HG03575 (cell line): ENCODE measurements around the gene SPAG16.
"Not testable (repeated sequence)": the region's sequence is repeated elsewhere in the genome, so short reads cannot be mapped to it uniquely, and the experiment has no call there.

ENCODE experiments used
- ATAC-seq: cut with Tn5 transposase; IDR thresholded peaks from one replicate; pipeline ENCODE4 v1.9.1; 2021; ENCODE audit not compliant: unreplicated experiment, insufficient number of reproducible peaks, low FRiP score; ENCODE audit errors: extremely low read depth

The SPAG16 gene

DNA sequence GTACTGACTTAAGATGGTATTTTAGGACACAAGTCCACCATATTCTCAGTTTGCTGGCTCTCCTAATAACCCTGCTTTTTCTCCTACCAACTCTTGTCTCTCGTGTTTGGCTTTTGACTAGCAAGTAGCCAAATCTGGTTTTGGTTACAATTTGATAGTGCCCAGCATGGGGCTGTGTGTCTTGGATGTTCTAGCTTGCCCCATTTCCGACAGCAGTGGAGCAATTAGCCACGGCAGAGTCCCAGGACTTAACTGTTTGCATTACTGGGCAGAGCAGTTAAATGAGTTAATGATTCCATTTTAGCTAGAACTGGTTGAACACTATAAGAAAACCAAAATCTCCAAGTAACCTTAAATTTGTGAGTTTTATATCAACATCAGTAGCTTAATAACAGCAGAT, 18.6 kb upstream of the SPAG16 start:
- no peak for ATAC-seq

DNA sequence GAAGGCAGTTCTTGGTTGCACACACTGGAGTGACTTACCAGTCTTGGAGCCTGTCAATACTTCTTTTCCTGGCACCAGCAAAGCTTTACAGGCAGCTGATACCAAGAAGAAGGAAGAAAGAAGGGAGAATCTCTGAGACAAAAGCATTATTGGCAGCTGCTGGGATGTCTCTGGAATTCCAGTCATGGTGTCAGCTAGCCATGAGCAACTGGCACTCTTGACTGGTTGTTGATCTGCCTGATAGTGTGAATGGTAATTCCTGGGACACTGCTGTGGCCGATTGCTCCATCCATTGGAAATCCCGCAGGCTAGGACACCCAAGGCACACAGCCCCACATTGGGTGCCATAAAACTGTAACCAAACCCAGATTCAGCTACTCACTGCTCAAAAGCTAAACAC, 17.8 kb upstream of the SPAG16 start:
- no peak for ATAC-seq

DNA sequence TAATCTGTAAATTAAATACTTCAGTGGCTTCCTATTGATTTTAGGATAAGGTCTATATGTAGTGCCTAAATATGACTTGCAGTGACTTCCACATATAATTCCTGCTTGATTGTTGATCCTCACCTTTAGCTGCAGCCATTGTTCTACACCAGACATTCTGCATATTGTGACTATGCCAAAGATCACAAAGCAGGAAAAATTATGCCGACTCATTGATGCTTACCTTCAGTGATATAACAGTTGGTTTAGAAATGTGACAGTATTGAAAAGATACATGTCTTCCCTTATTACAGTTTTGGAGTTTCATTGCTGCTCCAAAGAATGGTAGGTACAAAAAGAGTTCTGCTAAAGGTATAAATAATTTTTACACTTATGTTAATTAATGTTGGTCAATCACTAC, 12.3 kb upstream of the SPAG16 start:
- no peak for ATAC-seq

DNA sequence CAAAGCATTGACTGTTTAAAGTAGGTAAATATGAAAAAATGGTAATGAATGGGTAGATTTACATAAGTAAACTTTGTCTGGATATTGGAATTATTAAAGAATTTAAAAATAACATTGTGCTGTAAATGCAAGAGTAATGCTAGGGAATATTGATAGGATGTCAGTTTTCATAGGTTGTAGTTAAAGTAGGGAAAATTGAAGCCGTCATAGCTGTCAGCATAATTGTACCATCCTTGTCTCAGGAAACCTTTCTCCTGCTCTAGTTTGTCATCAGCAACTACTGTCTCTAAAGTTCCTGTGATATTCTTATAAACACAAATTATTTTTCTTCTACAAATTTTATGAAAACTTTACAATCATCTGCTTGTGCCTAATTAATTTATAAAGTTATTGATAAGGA, 10.1 kb upstream of the SPAG16 start:
- no peak for ATAC-seq

DNA sequence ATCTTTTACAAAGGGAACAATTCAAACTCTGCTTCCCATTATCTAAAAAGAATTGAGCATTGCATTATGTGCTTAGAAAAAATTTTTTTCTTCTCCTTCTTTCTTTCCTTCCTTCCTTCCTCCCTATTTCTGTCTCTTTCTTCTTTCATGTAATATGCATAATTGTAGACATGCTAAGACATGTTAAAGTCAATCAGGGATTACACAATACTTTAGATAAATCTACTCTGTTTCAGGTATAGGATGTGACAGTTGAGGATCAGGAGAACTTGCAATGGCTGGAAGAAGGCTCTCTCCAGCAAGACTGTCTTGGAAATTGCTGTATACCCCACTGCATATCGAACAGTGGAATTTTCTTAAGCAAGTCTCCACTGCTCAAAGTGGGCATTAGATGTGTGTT, 9.0 kb upstream of the SPAG16 start:
- no peak for ATAC-seq

DNA sequence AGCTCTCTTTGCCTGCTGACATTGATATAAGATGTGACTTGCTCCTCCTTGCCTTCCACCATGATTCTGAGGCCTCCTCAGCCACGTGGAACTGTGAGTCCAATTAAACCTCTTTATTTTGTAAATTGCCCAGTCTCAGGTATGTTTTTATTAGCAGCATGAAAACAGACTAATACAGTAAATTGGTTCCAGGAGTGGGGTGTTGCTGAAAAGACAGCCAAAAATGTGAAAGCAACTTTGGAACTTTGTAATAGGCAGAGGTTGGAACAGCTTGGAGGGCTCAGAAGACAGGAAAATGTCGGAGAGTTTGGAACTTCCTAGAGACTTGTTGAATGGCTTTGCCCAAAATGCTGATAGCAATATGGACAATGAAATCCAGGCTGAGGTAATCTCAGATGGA, 7.1 kb upstream of the SPAG16 start:
- not testable (repeated sequence) for ATAC-seq

DNA sequence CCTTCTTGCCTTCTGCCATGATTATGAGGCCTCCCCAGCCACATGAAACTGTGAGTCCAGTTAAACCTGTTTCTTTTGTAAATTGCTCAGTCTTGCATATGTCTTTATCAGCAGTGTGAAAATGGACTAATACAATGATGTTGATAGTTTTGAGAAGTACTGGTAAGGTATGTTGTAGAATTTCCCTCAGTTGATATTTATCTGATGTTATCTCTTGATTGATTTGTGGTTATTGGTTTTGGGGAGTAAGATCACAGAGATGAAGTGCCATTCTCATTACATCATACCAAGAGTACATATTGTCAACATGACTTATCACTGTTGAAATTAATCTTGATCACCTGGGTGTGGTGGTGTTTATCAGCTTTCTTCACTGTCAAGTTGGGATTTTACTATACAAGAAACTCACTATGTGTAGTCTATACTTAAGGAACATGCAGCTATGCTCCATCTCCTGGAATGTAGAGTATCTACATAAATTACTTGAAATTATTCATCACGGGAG, 5.1 kb upstream of the SPAG16 start:
- ATAC-seq, result no peak

DNA sequence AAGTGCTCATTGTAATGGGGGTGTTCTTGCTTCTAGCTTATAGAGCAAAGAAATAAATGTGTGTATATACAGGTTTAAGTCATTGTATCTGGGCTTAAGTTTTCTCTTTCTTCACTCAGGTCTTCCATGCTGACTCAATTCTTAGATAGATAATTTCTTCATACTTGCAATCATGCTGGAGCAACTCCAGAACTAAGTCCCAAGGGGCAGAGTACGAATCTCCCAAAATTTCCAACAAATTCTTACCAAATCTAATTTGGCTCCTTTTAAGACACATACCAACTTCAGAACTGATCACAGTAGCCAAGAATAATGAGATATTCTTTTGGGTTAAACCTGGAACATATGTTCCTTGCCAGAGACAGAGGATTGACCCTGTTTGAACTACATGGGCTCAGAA, 4.3 kb upstream of the SPAG16 start:
- ATAC-seq, result no peak

DNA sequence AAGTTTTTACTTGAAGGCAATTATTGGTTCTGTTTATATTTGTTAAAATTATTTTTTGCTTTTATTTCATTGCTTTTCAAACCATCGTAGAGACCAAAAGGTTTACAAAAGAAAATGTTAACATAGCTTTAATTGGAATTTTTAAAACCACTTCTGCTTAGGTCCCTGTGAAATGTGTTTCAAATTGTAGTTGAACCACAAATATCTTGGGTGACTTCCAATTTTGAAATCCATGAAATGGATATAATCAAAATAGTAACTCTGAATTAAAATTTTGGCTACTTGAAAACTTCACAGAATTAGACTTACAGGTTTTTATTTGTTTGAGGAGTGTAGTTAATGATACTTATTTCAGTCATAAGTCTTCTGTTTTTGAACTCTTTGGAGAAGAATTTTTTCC, 3.1 kb upstream of the SPAG16 start:
- no peak for ATAC-seq

DNA sequence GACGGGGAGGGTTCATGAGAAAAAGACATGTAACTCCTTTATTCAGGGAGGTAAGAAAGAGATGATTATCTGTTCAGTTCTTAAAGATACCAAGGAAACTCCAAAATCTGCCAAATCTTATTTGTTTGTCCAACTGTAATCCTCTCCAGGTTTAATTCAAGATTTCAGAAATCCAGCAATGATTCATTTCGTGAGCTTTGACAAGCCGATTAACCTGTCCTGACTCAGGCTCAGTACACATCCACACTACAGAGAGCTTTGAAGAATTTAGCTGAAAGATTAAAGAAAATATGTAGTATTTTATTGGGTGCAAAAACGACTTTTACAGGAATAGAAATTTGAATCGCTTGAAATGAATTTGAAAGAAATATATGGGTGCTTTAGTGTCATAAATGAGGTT, 1.1 kb downstream of the SPAG16 start:
- no peak for ATAC-seq

DNA sequence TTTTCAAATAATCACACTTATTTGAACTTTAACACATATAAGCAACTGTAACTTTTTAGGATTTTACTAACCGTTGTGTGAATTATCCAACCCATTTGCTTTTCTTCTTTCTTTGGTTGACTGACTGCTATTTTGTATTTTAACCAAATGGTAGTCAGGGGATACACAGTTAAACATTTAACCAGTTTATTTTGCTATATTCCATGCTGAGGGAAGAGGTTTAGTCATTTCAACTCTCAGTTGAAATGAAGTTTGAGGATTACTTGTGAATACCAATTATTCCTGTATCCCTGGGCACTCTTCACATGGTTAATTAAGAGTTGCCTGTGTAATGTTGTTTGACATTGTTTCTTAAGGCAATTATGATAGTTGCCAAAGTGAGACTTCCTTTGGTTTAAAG, 1.9 kb downstream of the SPAG16 start:
- ATAC-seq, result no peak

DNA sequence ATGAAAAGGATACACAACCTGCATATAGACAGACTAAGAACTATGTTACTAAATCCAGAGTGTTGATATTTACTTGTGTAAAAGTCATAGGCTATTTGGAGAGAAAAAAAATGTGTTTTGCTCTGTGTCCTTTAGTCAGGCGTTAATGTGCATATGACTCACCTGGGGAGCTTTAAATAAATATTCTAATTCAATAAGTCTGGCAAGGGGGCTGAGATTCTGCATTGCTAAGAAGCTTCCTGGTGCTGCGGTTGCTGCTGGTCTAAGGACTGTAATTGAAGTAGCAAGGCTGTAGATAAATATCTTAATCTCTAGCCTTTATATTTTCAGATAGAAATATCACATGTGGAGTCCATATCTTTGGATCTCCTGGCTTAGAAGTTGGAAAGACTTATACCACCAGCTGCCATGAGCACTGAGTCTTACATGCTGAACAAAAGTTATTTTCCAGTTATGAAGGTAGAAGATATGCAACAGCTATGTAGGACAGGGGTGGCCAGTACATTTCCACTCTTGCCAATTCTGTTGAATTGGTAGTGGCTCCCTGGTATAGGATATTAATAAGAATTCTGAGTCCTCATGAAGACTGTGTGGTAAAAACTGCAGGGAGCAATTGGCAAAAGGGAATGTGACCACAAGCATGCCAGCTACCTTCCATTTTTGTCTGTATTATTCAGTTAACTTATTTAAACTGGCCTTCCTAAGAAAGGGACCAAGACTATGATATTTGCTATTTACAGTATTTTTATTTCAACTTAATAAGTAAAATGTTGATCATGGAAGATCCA, 4.8 kb downstream of the SPAG16 start:
- no peak for ATAC-seq

DNA sequence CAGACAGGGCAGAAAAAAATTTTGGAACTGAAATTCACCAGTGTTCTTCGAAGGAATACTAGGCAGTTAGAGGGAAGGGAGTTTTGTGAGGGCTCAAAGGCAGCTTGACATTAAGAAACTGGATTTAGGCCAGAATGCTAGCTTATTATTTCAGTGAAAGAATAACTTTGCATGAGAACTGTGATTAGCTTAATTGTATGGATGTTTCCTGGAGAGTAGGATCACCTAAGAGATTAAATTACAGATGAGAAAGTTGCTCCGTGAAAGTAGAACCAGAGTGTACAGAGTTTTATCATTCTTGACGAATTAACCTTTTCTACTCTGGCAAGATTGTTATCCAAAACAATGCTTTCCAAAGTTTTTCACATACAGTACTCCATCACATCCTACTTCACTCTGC, 6.2 kb downstream of the SPAG16 start:
- ATAC-seq, result no peak

DNA sequence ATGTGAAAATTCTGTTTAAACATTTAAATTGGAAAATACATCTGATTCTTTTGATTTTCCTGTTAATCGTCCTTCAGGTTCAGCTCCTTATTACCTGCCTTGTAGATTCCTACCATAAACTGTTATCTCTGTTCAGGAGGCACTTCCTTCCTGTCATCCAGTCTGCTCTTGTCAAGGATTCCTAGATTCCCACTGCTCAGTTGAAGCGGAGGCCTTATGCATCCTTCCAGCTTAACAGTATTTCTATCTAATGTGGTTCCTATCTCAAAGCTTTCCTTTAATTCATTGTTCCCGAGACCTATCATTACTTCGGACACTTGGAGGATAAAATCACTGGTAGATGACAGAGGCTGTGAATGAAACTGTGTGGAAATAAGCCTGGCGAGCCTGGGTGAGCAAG, 12.0 kb downstream of the SPAG16 start:
- no peak for ATAC-seq

DNA sequence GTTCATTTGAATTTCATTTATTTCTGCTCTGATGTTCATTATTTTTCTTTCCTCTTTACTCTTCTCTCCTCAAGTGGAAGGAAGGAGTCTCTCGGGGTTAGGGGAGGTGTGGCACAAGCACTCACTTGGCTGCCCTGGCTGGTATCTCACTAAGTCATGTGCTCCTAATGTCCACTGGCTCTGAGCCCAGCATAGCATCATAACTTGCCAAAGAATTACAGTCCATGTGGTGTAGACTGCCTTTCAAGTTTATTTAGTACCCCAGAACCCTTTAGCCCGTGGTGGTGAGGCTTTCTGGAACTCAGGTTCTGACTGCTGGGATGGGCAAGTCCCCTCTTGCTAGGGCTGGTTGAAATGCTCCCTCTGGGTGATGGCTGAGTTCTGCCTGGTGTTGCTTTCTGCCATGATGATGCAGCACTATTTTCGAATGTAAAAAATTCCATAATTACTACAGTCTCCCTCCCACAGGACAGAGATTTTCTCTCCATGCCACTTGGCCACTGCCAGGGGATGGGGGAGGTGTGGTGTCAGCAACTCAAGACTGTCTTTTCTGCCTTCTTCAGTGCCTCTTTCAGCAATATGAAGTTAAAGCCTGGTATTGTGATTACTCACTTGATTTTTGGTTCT, 22.2 kb downstream of the SPAG16 start:
- ATAC-seq, result no peak

DNA sequence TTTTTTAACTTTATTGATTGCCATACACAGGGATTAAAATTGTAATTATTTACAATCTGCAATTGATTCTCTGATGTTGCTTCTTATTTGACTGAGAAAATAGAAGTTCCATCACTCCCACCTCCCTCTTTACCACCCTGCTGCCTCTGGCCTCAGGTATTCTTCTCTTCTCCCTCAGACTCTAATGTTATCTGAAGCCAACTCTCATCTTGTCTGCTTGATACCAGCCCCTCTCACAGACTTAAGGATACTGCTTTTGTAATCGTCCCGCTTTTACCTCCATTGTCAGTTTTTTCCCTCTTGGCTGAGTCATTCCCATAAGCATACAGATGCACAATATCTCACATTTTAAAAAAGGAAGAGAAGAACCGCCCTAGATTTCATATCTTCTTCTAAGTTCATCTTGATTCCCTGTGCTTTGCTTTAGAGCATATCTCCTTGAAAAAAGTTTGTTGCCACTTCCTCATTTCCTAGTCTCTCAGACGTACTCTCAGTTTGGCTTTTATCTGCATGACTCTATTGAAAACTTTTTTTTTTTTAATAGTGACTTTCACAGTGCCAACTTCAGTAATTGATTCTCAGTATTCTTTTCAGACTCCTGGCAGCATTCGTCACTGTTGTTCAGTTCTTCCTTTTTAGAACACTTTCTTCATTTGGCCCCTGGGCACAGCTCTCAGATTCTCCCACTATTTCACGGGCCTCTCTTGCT, 31.1 kb downstream of the SPAG16 start:
- ATAC-seq, result no peak

DNA sequence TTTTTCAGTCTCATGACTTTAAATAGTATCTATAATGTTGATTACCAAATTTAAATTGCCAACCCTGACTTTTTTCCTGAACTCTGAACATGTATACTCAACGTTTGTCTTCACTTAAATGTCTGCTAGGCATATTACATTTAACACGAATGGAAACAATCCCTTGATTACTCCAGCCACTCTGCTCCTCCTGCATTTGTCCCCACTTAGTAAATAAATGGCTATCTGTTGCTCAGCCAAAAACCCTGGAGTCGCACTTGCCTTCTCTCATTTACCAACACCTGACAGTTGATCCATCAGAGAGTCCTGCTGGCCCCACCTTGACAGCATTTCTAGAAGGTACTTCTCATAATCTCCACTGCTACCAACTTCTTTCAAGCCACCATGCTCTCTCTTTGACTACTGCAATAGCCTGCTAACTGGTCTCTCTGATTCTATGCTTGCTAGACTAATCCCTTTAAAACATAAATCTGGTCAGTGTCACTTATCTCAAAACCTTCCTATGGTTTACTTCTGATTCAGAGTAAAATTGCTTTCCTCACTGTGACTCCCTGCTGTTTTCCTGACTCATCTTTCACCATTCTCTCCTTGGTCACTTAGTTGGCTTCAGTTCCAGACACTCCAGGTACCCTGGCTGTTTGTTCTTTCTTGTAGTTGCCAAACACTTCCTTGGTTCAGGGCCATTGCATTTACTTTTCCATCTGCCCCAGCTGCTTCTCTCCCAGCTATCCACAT, 31.9 kb downstream of the SPAG16 start:
- no peak for ATAC-seq

DNA sequence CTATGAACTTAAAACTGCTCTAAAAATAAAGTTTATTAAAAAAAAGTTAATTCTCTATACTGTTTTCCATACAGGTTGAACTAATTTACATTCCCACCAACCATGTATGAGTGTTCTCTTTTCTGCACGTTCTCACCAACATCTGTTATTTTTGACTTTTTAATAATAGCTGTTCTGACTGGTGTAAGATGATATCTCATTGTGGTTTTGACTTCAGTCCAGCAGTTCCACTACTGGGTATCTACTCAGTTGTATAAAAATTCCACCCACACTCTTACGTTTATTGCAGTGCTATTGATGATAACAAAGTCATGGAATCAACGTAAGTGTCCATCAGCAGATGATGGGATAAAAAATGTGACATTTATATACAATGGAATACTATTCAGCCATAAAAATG, 33.7 kb downstream of the SPAG16 start:
- ATAC-seq, result no peak

DNA sequence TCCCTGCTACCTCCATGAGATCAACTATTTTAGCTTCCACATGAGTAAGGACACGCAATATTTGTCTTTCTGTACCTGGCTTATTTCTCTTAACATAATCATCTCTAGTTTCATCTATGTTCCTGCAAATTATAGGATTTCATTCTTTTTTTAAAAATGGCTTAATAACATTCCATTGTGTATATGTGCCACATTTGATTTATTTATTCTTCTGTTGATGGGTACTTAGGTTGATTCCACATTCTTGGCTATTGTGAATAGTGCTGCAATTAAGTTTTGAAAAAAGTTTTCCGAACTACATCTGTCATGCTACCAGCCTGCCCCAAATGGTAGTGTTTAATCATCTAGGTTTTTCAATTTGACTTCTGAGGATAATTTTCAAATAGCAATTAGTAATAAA, 36.3 kb downstream of the SPAG16 start:
- ATAC-seq, result no peak
